HG03460 (cell line): ENCODE data around the gene THTPA.
A peak's percentile ranks its signal among the peaks of the same experiment; 100 is the strongest.

ENCODE experiments used
- ATAC-seq: cut with Tn5 transposase; IDR thresholded peaks from one replicate; pipeline ENCODE4 v1.9.1; 2021; ENCODE audit not compliant: unreplicated experiment

The THTPA gene, protein sequence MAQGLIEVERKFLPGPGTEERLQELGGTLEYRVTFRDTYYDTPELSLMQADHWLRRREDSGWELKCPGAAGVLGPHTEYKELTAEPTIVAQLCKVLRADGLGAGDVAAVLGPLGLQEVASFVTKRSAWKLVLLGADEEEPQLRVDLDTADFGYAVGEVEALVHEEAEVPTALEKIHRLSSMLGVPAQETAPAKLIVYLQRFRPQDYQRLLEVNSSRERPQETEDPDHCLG

GRCh38 chr14:23555882-23556699, at the start of gene THTPA:
THTPA (plus strand) TSS chr14:23556271; CDS start chr14:23556758, 487 bp downstream.
- peak; percentile 79 for ATAC-seq

DNA sequence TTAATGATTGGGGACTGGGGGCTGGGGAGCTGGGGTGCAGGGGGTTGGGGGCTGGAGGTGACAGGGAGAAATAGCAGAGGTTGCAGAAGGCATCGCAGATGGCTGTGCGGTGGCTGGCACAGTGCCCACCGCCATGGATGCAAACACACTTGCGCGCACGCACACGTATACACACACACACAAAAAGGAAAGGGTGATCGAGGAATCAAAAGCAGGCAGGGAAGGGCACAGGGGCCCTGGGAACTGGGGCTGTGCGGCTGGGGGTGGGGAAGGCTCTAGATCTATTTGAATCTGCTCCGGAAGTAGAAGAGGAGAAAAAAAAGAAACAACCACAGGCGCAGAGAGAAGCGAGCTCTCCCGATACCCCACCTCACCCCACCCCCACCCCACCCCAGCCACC, 43.9 kb upstream of the THTPA start:
- ATAC-seq, result no peak

DNA sequence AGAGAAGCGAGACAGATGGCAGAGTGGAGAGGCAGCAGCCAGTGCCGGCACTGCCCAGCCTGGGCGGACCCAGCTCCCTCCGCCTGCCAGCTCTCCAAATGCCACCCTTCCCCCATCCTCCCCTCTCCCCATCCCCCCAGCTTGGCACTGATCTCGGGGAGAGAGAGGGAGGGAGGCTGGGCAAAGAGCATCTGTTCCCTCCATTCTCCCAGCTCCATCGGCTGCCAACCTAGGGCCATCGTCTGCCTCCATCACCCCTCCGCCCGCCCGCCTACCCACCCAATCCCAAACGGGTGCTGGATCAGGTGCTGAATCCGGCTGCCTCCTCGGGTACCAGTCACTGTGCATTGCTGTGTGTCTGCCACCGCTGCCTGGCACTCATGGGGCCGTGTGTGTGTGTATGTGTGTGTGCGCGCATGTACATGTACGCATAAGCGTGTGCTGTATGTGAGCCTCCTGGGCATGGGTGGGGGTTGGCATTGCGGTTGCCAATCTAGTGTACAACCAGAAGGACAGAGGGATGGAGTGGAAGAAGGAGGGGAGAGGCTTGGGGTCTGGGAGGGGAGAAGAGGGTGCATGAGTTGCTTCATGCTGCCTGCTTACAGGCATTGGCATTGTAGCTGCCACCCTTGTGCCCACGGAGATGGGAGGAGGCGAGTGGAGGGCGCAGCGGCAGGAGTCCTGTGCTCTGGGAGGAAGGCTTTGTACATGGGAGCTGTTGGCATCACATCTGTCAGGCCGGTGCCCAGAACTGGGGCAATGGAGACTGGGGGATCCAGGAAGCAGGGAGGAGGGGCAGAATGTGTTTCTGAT, 42.9 kb upstream of the THTPA start:
- no peak for ATAC-seq

DNA sequence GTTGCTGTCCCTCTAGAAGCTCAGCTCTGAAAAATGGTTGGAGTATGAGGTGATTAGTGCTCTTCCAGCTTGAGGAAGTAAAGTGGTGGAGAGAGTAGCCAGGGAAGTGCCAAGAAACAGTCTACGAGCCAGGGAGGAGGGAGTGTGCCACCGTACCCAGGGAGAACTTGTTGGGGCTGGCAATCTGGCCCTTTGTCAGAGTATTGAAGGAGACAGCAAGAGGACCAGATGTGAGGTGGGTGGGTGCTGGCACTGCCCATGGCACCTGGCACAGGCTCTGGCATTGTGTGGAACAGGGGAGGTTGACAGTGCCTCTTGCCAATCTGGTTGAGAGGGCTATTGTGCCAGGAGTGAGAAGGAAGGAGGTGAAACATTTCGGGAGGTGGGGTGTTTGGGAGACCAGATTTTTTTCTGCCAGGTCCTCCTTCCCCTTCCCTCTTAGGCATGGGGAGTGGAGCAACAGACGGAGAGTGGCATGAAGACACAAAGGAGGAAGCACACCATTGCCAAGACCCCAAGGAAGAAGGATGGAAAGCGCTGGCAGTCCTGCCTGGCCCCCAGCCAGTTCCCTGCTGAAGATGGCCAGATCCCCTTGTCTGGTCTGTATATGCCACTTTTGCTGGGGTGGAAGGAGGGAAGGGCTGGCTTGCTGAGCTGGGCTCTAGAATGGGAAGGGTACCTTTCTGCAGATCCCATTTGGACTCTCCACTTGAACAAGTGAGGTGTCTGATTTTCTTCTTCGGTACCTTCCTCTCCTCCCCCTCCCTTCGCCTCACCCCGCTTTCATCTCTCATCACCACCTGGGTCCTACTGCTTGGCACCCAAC, 42.0 kb upstream of the THTPA start:
- ATAC-seq, result no peak

DNA sequence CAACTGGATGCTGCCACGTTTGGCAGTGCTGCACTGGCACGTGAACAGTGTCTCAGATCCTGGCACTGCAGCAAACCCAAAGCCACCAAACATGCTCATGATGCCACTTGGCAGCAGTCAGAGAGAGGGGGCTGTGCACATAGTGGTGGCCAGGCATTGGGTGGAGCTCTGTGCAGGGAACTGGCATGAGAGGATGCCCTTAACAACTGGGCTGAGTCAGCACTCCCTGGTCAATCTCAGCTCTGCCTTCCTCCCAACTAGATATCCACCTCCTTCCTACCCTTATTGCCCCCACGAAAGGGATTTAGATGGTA, 41.5 kb upstream of the THTPA start:
- ATAC-seq, result no peak

DNA sequence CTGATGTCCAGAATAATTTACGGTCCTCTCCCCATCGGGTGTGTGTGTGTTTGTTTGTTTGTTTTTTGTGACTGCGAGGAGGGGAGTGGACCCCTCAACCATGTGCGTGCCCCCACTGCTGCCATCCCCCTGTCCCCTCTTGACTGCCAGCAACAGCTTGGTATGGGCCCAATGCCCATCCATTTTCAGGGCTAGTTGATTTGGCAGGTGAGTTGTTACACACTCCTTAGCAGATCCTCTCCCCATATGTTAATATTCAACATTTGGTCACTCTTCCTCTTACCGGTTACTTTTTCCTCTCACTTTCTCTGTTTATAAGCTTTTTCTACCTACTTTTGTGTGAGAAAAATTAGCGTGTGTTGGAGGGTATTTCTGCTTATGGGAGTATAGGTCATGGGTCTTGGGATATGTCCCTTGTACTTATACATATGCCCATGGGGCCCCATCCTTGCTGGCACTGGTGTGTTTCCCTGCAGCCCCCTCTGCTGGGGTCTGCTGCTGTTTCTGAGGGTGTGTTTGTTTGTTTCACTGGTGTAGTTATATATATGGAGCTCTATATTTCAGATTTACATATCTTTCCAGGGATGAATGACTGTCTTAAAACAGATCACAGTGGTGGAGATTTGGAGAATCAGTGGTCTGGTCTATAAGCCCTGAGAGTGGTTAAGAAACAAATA, 38.3 kb upstream of the THTPA start:
- no peak for ATAC-seq

- no peak for ATAC-seq
These were observed 37.4 kb upstream of the THTPA start for GRCh38 chr14:23518709-23519108.

DNA sequence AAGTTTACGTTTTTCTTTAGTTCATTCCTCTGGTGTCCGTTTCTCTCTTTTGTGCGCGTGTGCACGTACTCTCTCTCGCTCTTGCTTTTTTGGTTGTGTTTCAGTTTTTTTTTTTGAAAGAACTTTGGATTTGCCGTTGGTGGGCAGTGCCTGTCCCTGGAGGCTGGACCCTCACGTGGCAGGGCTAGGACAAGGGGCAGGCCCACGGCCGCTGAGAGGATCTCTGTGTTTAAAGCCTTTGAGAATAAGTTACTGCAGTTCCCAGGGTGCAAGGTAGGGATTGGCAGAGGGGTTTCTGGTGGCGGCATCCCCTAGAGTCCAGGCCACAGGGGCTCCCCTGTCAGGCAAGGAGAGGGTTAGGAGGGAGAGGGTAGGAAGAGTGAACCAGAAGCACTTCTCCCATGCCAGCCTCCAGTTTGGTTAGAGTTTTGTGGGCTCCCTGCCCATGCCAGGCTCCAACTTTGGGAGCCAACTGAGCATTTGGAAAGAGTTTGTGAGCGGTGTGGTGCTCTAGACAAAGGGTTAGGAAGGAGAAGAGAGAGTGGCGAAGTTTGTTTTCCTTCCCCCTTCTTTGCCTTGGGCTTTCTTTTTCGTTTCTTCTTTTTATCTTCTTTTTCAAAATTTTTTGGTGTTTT, 35.1 kb upstream of the THTPA start:
- no peak for ATAC-seq

DNA sequence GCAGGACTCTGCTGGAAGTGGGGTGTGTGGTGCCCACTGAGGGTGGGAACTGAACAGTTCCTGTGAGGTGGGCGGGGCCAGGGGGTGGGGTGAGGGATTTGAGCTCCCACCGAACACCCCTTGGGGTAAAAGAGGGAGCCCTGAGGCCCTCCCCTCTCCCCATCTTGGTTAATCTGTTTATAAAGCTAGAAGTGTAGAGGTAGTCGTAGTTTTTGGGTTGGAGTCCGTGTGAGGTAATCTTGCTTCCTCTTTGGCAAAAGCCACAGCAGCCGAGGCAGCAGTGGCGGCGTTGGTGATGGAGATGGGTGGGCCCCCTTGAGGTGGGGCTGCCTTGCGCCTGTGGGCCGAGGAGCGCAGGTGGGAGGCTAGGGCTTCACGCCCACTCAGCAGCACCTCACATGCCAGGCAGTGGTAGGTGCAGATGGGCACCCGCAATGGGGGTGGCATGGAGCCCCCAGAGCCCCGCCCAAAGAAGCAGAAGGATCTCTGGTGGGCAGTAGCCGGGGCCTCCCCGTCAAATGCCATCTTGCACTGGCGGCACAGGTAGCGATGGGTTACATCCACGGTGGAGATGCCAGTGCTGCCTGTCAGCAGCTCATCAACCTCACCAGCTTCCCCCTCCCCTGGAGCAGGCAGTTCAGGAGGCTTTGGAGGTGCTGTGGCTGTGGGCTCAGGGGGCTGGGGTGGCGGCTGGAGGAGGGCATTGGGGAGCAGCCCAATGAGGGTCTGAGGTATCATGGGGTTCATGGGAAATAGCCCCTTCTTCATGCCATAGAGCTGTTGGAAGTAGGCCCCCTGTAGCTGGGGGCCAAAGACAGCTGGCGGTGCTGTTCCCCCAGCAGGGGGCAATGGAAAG, 34.1 kb upstream of the THTPA start:
- no peak for ATAC-seq

DNA sequence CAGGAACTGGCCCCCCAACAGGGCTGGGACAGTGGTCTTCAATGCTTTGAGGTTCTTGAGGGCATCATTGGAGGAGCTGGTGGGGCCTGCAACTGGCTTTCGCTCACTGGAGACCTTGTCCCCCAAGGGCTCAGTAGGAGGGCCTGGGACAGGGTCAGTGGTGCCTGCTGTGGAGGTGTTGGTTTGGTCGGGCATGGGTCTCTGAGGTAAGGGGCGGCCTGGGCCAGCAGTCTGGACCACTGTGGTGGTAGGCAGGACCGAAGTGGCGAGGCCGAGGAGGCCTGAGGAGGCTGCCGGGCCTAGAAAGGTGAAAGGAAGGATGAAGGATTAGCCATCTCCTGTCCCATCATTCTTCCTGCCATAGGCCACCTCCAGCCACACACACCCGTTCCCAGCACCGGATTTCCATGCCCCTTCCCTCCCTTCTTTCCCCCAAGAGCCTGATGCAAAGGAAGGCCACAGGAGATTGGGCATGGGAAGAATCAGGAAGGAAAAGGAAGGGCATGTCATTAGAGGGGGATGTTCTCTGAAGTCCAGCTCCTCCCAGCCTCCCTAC, 33.4 kb upstream of the THTPA start:
- ATAC-seq, result no peak

DNA sequence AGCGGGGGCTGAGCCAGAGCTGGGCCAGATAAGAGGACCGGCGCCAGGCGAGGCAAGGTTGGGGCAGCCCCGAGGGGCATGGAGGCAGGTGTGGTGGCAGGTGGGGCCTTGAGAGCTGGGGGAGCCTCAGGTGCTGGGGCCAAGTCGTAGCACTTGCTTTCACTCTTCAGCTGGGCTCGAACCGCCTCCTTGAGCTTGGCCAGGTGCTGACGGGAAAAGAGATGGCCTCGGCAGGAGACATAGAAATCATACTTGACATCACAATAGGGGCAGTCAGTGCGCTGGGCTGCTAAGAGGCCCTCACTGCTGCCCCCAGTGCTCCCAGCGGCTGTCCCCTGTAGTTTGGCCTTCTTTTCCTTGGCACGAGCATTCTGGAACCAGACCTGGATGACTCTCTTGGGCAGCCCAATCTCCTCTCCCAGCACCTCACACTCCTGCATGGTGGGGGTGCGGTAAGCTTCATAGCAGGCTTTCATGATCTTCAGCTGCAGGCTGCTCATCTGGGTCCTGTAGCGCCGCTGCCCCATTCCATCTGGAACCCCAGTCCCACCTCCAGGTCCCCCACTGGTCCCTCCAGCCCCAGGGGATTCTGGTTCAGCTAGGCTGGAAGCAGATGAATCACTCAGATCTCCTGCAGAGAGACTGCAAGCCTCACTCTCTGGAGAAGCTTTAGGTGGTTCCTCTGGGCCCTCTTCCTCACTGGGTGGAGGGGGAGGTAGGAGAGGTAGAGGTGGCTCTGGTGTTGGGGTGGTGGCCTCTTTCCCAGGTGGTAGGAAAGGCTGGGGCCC, 32.6 kb upstream of the THTPA start:
- no peak for ATAC-seq

DNA sequence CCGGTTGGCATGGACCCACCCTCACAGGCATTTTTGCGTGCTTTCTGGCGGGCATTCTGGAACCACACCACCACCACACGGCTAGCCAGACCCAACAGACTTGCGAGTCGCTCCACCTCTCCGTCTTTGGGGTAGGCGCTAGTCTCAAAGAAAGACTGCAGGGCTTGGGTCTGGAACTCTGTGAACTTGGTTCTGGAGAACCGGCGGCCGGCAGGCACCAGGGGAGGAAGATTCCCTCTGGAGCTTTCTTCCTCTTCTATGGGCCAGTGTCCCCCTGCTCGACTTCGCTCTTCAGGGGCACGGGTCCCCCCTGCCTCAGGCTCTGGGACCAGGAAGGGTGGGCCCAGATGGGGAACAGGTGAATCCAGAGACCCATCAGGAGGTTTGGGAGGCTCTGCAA, 31.1 kb upstream of the THTPA start:
- no peak for ATAC-seq

DNA sequence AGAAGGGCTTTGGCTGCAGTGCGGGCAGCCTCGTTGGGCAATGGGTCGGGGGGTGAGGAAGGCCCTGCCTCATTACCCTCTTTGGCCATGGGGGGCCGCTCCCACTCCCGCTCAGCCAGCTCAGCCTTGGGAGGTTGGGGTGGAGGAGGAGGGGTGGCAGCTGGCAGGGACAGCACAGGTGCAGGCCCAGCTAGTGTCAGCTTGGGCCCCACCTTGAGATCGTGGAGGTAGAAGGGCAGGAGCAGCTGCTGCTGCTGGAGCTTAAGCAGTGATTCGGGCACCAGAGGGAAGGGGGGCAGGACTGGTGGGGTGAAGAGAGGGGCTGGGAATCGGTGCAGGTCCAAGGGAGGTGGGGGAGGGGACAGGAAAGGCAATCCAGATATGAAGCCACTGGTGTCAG, 30.5 kb upstream of the THTPA start:
- no peak for ATAC-seq

DNA sequence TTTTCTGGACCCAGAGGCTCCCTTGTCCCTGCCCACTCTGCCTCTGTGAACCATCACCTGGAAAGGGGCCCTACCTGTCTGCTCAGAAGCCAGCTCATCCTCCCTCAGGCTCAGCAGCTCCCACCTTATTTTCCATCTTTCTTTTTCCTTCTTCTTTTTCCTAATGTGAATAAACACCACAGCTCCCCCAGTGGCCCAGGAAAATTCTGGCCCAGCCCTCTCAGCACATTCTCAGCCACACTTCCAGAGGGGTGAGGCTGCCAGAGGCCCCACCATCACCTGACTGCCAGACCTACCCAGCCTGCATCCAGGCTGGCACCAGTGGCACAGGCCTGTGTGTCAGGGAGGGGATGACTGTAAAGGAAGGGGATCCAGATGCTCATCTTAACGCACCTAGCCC, 27.5 kb upstream of the THTPA start:
- ATAC-seq, result no peak

DNA sequence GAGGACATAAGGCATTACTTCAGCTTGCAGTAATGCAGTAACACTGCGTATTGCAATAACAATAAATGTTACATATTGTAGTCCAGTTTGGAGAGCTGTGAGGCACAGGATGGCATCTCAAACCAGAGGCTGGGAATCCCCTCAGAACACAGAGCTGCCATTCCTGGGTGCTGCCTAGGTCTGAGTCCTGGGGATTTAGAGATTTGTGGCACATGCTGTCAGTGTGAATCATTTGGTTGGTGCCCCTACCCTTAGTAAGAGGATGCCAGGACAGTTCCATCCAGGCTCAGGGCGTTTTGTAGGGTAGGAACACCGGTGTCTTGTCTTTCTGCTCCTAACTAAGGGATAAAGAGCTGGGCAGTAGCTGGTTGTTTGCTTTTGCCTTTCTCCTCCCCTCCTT, 27.1 kb upstream of the THTPA start:
- no peak for ATAC-seq

GRCh38 chr14:23530375-23531055, 25.6 kb upstream of the THTPA start:
- ATAC-seq, result no peak

DNA sequence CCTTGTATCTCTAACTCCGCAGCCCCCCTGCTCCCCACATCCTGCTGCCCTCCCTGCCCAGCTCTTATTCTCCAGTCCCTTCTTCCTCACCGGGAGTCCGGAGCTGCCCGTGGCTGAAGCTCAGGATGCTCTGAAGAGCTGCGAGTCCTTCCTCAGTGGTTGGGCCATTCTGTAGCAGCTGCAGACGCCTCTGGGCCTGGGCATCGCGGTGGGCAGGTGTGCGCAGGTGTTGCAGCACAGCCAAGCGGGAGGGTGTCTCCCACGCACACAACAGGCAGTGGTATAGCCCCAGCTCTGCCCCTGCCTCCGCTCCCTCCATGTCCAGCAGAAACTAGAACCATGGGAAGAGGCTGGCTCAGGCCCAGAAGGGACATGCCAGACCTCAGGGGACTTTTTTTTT, 24.7 kb upstream of the THTPA start:
- no peak for ATAC-seq

DNA sequence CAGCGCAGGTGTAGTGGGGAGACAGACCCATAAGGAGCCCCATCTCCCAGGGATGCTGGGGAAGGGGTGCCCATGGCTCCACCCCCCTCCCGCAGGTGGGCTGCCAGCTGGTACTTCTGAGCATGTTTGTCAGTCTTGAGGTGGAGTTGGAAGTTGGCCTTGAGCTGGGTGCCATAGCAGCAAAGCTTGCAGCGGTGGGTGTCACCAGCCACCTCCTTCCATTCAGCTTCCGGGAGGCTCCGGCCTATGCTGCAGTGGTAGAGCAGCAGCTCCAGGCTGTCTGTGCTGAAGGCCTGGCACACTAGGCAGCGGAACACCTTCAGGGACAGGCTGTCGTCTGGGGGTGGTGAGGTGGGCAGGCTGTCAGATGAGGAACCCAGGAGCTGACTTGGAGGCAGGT, 23.4 kb upstream of the THTPA start:
- no peak for ATAC-seq
